ENCODE data around the gene SASH1. TPM values are rescaled to one million over a fixed set of nuclear protein-coding genes. Genes with fewer than 3 reads are reported as not detected.

SASH1 gene
- total and polyA plus RNA-seq, 2 donors (not counting 3 experiments of a cell fraction or from before 2014, with no cell fraction given) = 18.5 to 103 TPM

DNA sequence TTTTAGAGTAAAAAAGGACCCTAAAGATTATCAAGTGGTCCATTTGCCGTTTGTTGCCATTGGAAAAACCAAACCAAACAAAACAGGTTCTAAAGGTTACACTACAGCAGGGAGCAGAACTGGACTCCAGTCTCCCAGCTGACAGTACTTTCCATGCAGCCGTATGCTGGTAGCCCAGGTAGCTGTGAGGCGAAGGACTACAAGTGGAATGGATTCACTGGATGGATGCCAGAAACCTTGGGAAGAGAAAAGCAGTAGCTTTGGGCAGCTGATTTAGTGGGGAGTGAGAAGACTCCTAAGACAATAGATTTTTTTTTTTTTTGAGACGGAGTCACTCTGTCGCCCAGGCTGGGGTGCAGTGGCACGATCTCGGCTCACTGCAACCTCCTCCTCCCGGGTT lies 88.3 kb downstream of the SASH1 start:
- Histone ChIP-seq H3K27ac (ENCODE audit: insufficient read depth, low read depth, low read length) (no peak overlapping the region), H3K36me3 (ENCODE audit: control insufficient read depth in 2 of 2, extremely low read depth in 1 of 2, insufficient read depth in 2 of 2, low read length in 2 of 2) (no peaks in the 10 kb centered on the region), H3K4me3 (replicated peaks in 1 of 3; ENCODE audit: insufficient read depth in 1 of 3, low read depth in 1 of 3, low read length in 3 of 3) (no peak overlapping the region), H3K27me3 (ENCODE audit: control insufficient read depth in 2 of 2, insufficient read depth in 2 of 2, low read length in 2 of 2) (no peaks in the 10 kb centered on the region), H3K4me1 (ENCODE audit: control insufficient read depth, extremely low read depth, insufficient read depth, low read length) (peaks cover 25% of the 10 kb centered on the region), H4K20me1 (replicated peaks; ENCODE audit: control insufficient read depth, extremely low read depth, insufficient read depth, low read length) (no peaks in the 10 kb centered on the region), H3K4me2 (ENCODE audit: insufficient read depth, low read length) (no peak overlapping the region), H3K9me3 (replicated peaks; ENCODE audit: control insufficient read depth, insufficient read depth, low read length) (no peaks in the 10 kb centered on the region), H3K79me2 (ENCODE audit: control insufficient read depth, insufficient read depth, low read length) (peaks cover 73% of the 10 kb centered on the region), H3K9ac (replicated peaks; ENCODE audit: extremely low read depth, insufficient read depth, low read length) (no peak overlapping the region), H3K9me1 (replicated peaks; ENCODE audit: control insufficient read depth, extremely low read depth, insufficient read depth, low read length) (no peaks in the 10 kb centered on the region), H2AFZ (ENCODE audit: low read depth, low read length) (no peak overlapping the region)
- DNase-seq (ENCODE audit: low read depth, low spot score) (no peak), FAIRE-seq (no peak)
- dilution Hi-C loops (cut with MboI; ENCODE audit: extremely low pct_ligation_motif_present, low sequenced_read_pairs) = no loop called here
- ChIA-PET POLR2A (no interaction called here), CTCF (no interaction called here)
- BruUV-seq (replicated peaks) = no TSS peak
- intact Hi-C loops (cut with micrococcal nuclease) = no loop called here
- TF ChIP-seq POLR2A (IDR thresholded peaks at IDR 0.05; ENCODE audit: low read depth, low read length) (no peak), EZH2 (IDR thresholded peaks at IDR 0.05; ENCODE audit: borderline replicate concordance, low read depth, low read length, severe bottlenecking) (no peak), JUN (IDR thresholded peaks at IDR 0.05; ENCODE audit: borderline replicate concordance, insufficient read depth, insufficient read length, low read depth) (no peak), POLR2AphosphoS5 (IDR thresholded peaks at IDR 0.05; ENCODE audit: insufficient read depth, low read depth, low read length) (no peak)
- TF ChIP-seq, protein P1, sequence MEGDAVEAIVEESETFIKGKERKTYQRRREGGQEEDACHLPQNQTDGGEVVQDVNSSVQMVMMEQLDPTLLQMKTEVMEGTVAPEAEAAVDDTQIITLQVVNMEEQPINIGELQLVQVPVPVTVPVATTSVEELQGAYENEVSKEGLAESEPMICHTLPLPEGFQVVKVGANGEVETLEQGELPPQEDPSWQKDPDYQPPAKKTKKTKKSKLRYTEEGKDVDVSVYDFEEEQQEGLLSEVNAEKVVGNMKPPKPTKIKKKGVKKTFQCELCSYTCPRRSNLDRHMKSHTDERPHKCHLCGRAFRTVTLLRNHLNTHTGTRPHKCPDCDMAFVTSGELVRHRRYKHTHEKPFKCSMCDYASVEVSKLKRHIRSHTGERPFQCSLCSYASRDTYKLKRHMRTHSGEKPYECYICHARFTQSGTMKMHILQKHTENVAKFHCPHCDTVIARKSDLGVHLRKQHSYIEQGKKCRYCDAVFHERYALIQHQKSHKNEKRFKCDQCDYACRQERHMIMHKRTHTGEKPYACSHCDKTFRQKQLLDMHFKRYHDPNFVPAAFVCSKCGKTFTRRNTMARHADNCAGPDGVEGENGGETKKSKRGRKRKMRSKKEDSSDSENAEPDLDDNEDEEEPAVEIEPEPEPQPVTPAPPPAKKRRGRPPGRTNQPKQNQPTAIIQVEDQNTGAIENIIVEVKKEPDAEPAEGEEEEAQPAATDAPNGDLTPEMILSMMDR (IDR thresholded peaks at IDR 0.05; ENCODE audit: extremely low read depth in 1 of 2, insufficient read depth in 1 of 2, low read depth in 1 of 2, low read length in 2 of 2) = no peak
- TF ChIP-seq, protein P2, sequence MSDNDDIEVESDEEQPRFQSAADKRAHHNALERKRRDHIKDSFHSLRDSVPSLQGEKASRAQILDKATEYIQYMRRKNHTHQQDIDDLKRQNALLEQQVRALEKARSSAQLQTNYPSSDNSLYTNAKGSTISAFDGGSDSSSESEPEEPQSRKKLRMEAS (IDR thresholded peaks at IDR 0.05; ENCODE audit: insufficient read depth, insufficient read length) = no peak

DNA sequence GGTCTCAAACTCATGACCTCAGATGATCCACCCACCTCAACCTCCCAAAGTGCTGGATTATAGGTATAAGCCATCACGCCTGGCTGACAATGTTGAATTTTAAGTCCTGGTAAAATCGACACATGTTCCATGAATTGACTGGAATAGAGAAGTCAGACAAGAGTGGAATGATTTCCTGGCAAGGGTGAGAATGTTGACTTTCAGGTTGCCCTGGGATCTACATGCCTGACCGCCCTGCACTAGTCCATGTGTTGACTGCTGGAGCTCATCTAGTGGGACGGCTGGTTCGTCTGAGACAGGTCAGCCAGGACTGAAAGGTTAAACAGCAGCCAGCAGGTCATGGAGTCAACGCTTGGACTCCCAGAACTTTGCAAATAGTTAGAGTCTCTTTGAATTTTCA lies 88.8 kb downstream of the SASH1 start:
- H2AFZ ChIP-seq (ENCODE audit: low read depth, low read length) = no peak overlapping the region
- intact Hi-C loops (cut with micrococcal nuclease) = no loop called here
- no TSS peak for BruUV-seq (replicated peaks)
- H4K20me1 ChIP-seq (replicated peaks; ENCODE audit: control insufficient read depth, extremely low read depth, insufficient read depth, low read length) = no peaks in the 10 kb centered on the region
- H3K27me3 ChIP-seq (ENCODE audit: control insufficient read depth in 2 of 2, insufficient read depth in 2 of 2, low read length in 2 of 2) = no peaks in the 10 kb centered on the region
- H3K36me3 ChIP-seq (ENCODE audit: control insufficient read depth in 2 of 2, extremely low read depth in 1 of 2, insufficient read depth in 2 of 2, low read length in 2 of 2) = no peaks in the 10 kb centered on the region
- dilution Hi-C loops (cut with MboI; ENCODE audit: extremely low pct_ligation_motif_present, low sequenced_read_pairs) = no loop called here
- peaks cover 78% of the 10 kb centered on the region for H3K79me2 ChIP-seq (ENCODE audit: control insufficient read depth, insufficient read depth, low read length)
- H3K9me3 ChIP-seq (replicated peaks; ENCODE audit: control insufficient read depth, insufficient read depth, low read length) = no peaks in the 10 kb centered on the region
- H3K9ac ChIP-seq (replicated peaks; ENCODE audit: extremely low read depth, insufficient read depth, low read length) = no peak overlapping the region
- peaks cover 22% of the 10 kb centered on the region for H3K4me1 ChIP-seq (ENCODE audit: control insufficient read depth, extremely low read depth, insufficient read depth, low read length)
- DNase-seq (ENCODE audit: low read depth, low spot score) = no peak
- H3K27ac ChIP-seq (ENCODE audit: insufficient read depth, low read depth, low read length) = no peak overlapping the region
- ChIA-PET POLR2A (no interaction called here), CTCF (interaction anchor here (1.7 kb wide), 1 partner anchor 8 kb away, joined by 10 read pairs; no protein-coding TSS in a partner anchor)
- no peak for FAIRE-seq
- H3K4me3 ChIP-seq (replicated peaks in 1 of 3; ENCODE audit: insufficient read depth in 1 of 3, low read depth in 1 of 3, low read length in 3 of 3) = no peak overlapping the region
- TF ChIP-seq GATA2 (IDR thresholded peaks at IDR 0.05; ENCODE audit: insufficient read depth, insufficient read length, low read depth, low read length) = no peak
- no peak for TF ChIP-seq POLR2A (IDR thresholded peaks at IDR 0.05; ENCODE audit: low read depth, low read length)
- TF ChIP-seq, protein P1 (IDR thresholded peaks at IDR 0.05; ENCODE audit: extremely low read depth in 1 of 2, insufficient read depth in 1 of 2, low read depth in 1 of 2, low read length in 2 of 2) = no peak
- TF ChIP-seq MYC (IDR thresholded peaks at IDR 0.05; ENCODE audit: low read depth, low read length) = no peak
- TF ChIP-seq, protein P2 (IDR thresholded peaks at IDR 0.05; ENCODE audit: insufficient read depth, insufficient read length) = no peak
- no peak for TF ChIP-seq EZH2 (IDR thresholded peaks at IDR 0.05; ENCODE audit: borderline replicate concordance, low read depth, low read length, severe bottlenecking)
- no peak for TF ChIP-seq POLR2AphosphoS5 (IDR thresholded peaks at IDR 0.05; ENCODE audit: insufficient read depth, low read depth, low read length)
- TF ChIP-seq FOS (IDR thresholded peaks at IDR 0.05; ENCODE audit: borderline replicate concordance, insufficient read depth, low read length) = no peak
- TF ChIP-seq JUN (IDR thresholded peaks at IDR 0.05; ENCODE audit: borderline replicate concordance, insufficient read depth, insufficient read length, low read depth) = no peak
- H3K9me1 ChIP-seq (replicated peaks; ENCODE audit: control insufficient read depth, extremely low read depth, insufficient read depth, low read length) = no peaks in the 10 kb centered on the region
- H3K4me2 ChIP-seq (ENCODE audit: insufficient read depth, low read length) = no peak overlapping the region

Measured in endothelial cell of umbilical vein (primary cell).